SH-SY5Y (cell line): ENCODE measurements around the gene FAM170B.

Experiments
- GATA2 ChIP-seq: IDR thresholded peaks from 2 replicates; pipeline ENCODE4 v1.6.1; 2011; ENCODE audit warnings: mild to moderate bottlenecking, low read depth, low read length
- GATA3 ChIP-seq: IDR thresholded peaks from 2 replicates; pipeline ENCODE4 v1.6.1; 2011; ENCODE audit warnings: low read depth, mild to moderate bottlenecking, low read length, moderate library complexity

FAM170B gene

GRCh38 chr10:49173201-49173772 lies 39.5 kb upstream of the FAM170B start:
- TF ChIP-seq GATA2, result no peak
- TF ChIP-seq GATA3, result no peak

GRCh38 chr10:49172777-49173132 lies 38.9 kb upstream of the FAM170B start:
- TF ChIP-seq GATA3 (no peak), GATA2 (no peak)

GRCh38 chr10:49172061-49172776 lies 38.4 kb upstream of the FAM170B start:
- TF ChIP-seq GATA3 (no peak), GATA2 (no peak)

GRCh38 chr10:49171326-49172060 lies 37.7 kb upstream of the FAM170B start:
- no peak for TF ChIP-seq GATA2
- TF ChIP-seq GATA3, result no peak

- TF ChIP-seq GATA2, result no peak
- no peak for TF ChIP-seq GATA3
Measured at GRCh38 chr10:49170632-49171325, 37.0 kb upstream of the FAM170B start.

- TF ChIP-seq GATA2, result no peak
Measured at GRCh38 chr10:49169776-49170175, 36.0 kb upstream of the FAM170B start.

- no peak for TF ChIP-seq GATA3
- TF ChIP-seq GATA2, result no peak
Measured at GRCh38 chr10:49168831-49169500, 35.1 kb upstream of the FAM170B start.

GRCh38 chr10:49168171-49168540 lies 34.3 kb upstream of the FAM170B start:
- TF ChIP-seq GATA2 (no peak), GATA3 (no peak)

- TF ChIP-seq GATA3, result no peak
- no peak for TF ChIP-seq GATA2
Measured at GRCh38 chr10:49167425-49168170, 33.8 kb upstream of the FAM170B start.

- TF ChIP-seq GATA3, result no peak
- TF ChIP-seq GATA2, result no peak
Measured at GRCh38 chr10:49166484-49167400, 32.9 kb upstream of the FAM170B start.

- TF ChIP-seq GATA3 (no peak), GATA2 (no peak)
Measured at GRCh38 chr10:49165821-49166483, 32.1 kb upstream of the FAM170B start.

GRCh38 chr10:49165259-49165658 lies 31.4 kb upstream of the FAM170B start:
- TF ChIP-seq GATA2, result no peak
- no peak for TF ChIP-seq GATA3
